MM.1S (cell line): Measurements from ENCODE around the gene PMS1.

Source experiments
- DNase-seq: peaks from one replicate; pipeline ENCODE4 v3.0.0-alpha.2; 2015
- H2AFZ ChIP-seq: fragments of 300-600 bp; sonication (generic); 2 replicates; pipeline ENCODE4 v1.6.0; 2016; ENCODE audit warnings: antibody characterized with exemption, low read length
- H3F3A ChIP-seq: fragments of 300-600 bp; sonication (generic); 2 replicates; pipeline ENCODE4 v1.6.1; 2016; ENCODE audit warnings: mild to moderate bottlenecking, antibody characterized with exemption, low read length, moderate library complexity, mixed read lengths; ENCODE audit not compliant: insufficient read depth
- H3K27ac ChIP-seq: fragments of 300-600 bp; sonication (generic); 2 replicates; pipeline ENCODE4 v1.5.1; 2016; ENCODE audit warnings: mild to moderate bottlenecking, low read length
- H3K27me3 ChIP-seq: fragments of 300-600 bp; sonication (generic); replicated peaks from 2 replicates; pipeline ENCODE4 v1.6.0; 2016; ENCODE audit warnings: low read length; ENCODE audit not compliant: insufficient read depth
- H3K36me3 ChIP-seq: fragments of 300-600 bp; sonication (generic); replicated peaks from 2 replicates; pipeline ENCODE4 v1.6.1; 2016; ENCODE audit warnings: mild to moderate bottlenecking, low read length, mixed read lengths; ENCODE audit not compliant: insufficient read depth
- H3K4me1 ChIP-seq: fragments of 300-600 bp; sonication (generic); 2 replicates; pipeline ENCODE4 v1.6.1; 2016; ENCODE audit warnings: low read length, mixed read lengths
- H3K4me2 ChIP-seq: fragments of 300-600 bp; sonication (generic); 2 replicates; pipeline ENCODE4 v1.6.0; 2016; ENCODE audit warnings: low read depth, low read length
- H3K4me3 ChIP-seq: fragments of 300-600 bp; sonication (generic); 2 replicates; pipeline ENCODE4 v1.5.1; 2016; ENCODE audit warnings: low read length, mixed read lengths
- H3K79me2 ChIP-seq: fragments of 300-600 bp; sonication (generic); 2 replicates; pipeline ENCODE4 v1.6.1; 2016; ENCODE audit warnings: mixed run types, low read length, mixed read lengths
- H3K9ac ChIP-seq: fragments of 300-600 bp; sonication (generic); 2 replicates; pipeline ENCODE4 v1.6.1; 2016; ENCODE audit warnings: low read length, mixed read lengths
- H3K9me2 ChIP-seq: fragments of 300-600 bp; sonication (generic); replicated peaks from 2 replicates; pipeline ENCODE4 v1.6.1; 2016; ENCODE audit warnings: mild to moderate bottlenecking, low read length, mixed read lengths; ENCODE audit not compliant: insufficient read depth
- H3K9me3 ChIP-seq: fragments of 300-600 bp; sonication (generic); replicated peaks from 2 replicates; pipeline ENCODE4 v1.6.1; 2016; ENCODE audit warnings: mild to moderate bottlenecking, low read length, mixed read lengths; ENCODE audit not compliant: insufficient read depth
- H4K20me1 ChIP-seq: fragments of 300-600 bp; sonication (generic); 2 replicates; pipeline ENCODE4 v1.6.1; 2016; ENCODE audit warnings: mild to moderate bottlenecking, low read length, moderate library complexity, mixed read lengths; ENCODE audit not compliant: insufficient read depth
- CTCF ChIP-seq: fragments of 300-600 bp; sonication (generic); IDR thresholded peaks from 2 replicates; pipeline ENCODE4 v1.5.1; 2016; ENCODE audit warnings: antibody characterized with exemption, low read length, mixed read lengths
- EZH2 ChIP-seq: fragments of 300-600 bp; sonication (generic); optimal IDR thresholded peaks from 2 replicates; pipeline ENCODE3; 2017; ENCODE audit warnings: low read depth, mild to moderate bottlenecking, antibody characterized with exemption, low read length, mixed read lengths
- EZH2phosphoT487 ChIP-seq: fragments of 300-600 bp; sonication (generic); IDR thresholded peaks from 2 replicates; pipeline ENCODE4 v1.6.1; 2018; ENCODE audit warnings: antibody characterized with exemption, low read length

Gene PMS1

GRCh38 chr2:189783451-189783926 is 761 bp upstream of the PMS1 start:
- Histone ChIP-seq H3K9me3 (no peaks in the 10 kb centered on the region), H3K36me3 (peaks cover 3% of the 10 kb centered on the region; the same call in 1 of the 2 replicates), H2AFZ (peak overlapping the region; percentile 72), H3K4me2 (peak overlapping the region; percentile 76), H3K79me2 (peaks cover 87% of the 10 kb centered on the region), H3K27ac (peak overlapping the region; percentile 95), H3K4me3 (peak overlapping the region; percentile 79), H4K20me1 (no peaks in the 10 kb centered on the region), H3K27me3 (no peaks in the 10 kb centered on the region), H3F3A (peaks cover 17% of the 10 kb centered on the region), H3K4me1 (peaks cover 12% of the 10 kb centered on the region), H3K9me2 (no peaks in the 10 kb centered on the region), H3K9ac (peak overlapping the region; percentile 89)
- TF ChIP-seq CTCF (no peak), EZH2 (no peak), EZH2phosphoT487 (no peak)
- peak; percentile 28 for DNase-seq

GRCh38 chr2:189791338-189792042 is 7.2 kb downstream of the PMS1 start:
- H2AFZ ChIP-seq: no peak overlapping the region
- H3K4me3 ChIP-seq: 0 out of 2 replicates have a peak overlapping the region, but pooled peaks have one; percentile 6
- H3K27ac ChIP-seq: peak overlapping the region; percentile 15; the same call in 1 of the 2 replicates
- no peaks in the 10 kb centered on the region for H3K4me1 ChIP-seq
- no peak for TF ChIP-seq EZH2
- TF ChIP-seq CTCF: no peak
- no peak for TF ChIP-seq EZH2phosphoT487
- peaks cover 4% of the 10 kb centered on the region; the same call in 1 of the 2 replicates for H3K36me3 ChIP-seq
- H4K20me1 ChIP-seq: no peaks in the 10 kb centered on the region
- H3K79me2 ChIP-seq: peaks cover 47% of the 10 kb centered on the region
- H3F3A ChIP-seq: no peaks in the 10 kb centered on the region
- H3K4me2 ChIP-seq: peak overlapping the region; percentile 28; the same call in 1 of the 2 replicates
- no peaks in the 10 kb centered on the region for H3K9me2 ChIP-seq
- peak; percentile 59 for DNase-seq
- H3K9me3 ChIP-seq: no peaks in the 10 kb centered on the region
- no peak overlapping the region for H3K9ac ChIP-seq
- H3K27me3 ChIP-seq: no peaks in the 10 kb centered on the region

GRCh38 chr2:189794310-189794709 is 10.1 kb downstream of the PMS1 start:
- peaks cover 8% of the 10 kb centered on the region; the same call in 1 of the 2 replicates for H3K36me3 ChIP-seq
- H3K27me3 ChIP-seq: no peaks in the 10 kb centered on the region
- H3K27ac ChIP-seq: no peak overlapping the region
- no peaks in the 10 kb centered on the region for H4K20me1 ChIP-seq
- H3K4me2 ChIP-seq: no peak overlapping the region
- H3F3A ChIP-seq: no peaks in the 10 kb centered on the region
- H2AFZ ChIP-seq: no peak overlapping the region
- no peaks in the 10 kb centered on the region for H3K9me2 ChIP-seq
- H3K79me2 ChIP-seq: peaks cover 24% of the 10 kb centered on the region
- no peak for DNase-seq
- no peaks in the 10 kb centered on the region for H3K9me3 ChIP-seq
- TF ChIP-seq EZH2 (no peak), EZH2phosphoT487 (no peak), CTCF (no peak)
- no peak overlapping the region for H3K4me3 ChIP-seq
- no peak overlapping the region for H3K9ac ChIP-seq
- no peaks in the 10 kb centered on the region for H3K4me1 ChIP-seq
